Fibroblast of gingiva (primary cell): ENCODE results near the gene SMARCD3.
A peak's percentile ranks its signal among the peaks of the same experiment; 100 is the strongest.

Experiments
- DNase-seq: peaks from one replicate; pipeline ENCODE4 v3.0.0-alpha.2; 2011; ENCODE audit warnings: low read depth

SMARCD3 gene

DNA sequence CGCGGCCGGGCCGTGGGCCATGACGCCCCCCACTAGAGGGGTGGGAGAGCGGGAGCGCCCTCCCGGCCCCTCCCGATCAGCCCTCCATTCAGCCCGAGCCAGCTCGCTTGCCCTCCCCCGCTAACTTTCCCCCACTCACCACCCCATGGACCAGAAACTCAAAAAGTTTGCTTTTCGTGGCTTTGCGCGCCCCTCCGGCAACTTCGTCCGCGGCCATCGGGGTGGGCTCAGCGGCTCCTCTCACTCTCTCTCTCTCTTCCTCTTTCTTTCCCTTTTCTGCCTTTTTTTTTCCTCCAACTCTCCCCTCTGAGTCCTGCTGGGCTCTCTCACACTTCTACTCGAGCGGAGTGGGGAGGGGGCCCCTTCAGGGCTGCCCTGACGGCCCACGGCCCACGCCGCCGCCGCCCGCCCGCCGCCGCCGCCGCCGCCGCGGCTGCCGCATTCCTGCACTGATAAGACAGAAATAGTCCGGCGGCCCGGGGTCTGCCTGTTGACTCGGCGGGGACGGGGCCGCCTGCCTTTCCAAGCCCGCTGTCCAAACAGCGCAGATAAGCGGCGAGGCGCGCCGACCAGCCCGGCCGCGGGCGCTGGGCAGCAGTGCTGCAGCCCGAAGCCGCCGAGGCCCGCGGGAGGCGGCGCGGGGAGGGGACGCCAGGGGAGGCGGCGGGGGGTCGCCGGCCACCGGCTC, at the start of gene SMARCD3:
TSS of gene SMARCD3 (minus strand) at position 349 of the 688 bp plus-strand sequence. CDS start at position 217, 132 bp downstream.
- peak; percentile 50 for DNase-seq

DNA sequence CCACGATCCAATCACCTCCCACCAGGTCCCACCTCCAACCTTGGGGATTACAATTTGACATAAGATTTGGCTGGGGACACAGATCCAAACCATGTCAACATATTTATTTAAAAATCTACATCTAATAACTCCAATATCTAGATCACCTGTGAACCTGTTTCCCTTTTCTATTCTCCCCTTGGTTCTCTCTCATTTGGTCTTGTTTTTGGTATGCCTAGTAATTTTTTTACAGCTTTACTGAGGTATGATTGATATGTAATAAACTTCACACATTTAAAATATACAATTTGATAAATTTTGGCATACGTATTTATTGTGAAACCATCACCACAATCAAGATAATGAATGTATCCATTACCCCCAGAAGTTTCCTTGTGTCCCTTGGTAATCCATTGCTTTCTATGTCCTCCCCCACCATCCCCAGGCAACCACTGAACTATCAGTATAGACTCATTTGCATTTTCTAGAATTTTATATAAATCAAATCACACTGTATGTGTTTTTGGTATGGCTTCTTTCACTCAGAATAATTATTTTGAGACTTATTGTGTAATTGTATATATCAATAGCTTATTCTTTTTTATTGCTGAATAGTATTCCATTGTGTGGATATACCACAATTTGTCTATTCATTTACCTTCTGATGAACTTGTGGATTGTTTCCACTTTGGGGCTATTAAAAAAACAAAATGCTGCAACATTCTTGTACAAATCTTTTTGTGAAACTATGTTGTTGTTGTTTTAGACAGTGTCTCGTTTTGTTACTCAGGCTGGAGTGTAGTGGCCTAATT, 47.9 kb upstream of the SMARCD3 start:
- DNase-seq, result no peak

DNA sequence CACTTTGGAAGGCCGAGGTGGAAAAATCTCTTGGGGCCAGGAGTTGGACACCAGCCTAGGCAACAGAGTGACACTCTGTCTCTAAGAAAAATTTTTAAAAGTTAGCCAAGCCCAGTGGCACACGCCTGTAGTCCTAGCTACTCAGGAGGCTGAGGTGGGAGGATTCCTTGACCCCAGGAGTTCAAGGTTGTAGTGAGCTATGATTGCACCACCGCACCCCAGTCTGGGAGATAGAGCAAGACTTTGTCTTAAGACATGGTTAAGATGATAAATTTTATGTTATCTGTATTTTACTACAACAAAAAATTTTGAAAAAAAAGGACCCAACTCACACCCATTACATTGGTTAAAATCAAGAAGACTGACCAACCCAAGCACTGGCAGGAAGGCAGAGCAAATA, 44.4 kb upstream of the SMARCD3 start:
- no peak for DNase-seq

DNA sequence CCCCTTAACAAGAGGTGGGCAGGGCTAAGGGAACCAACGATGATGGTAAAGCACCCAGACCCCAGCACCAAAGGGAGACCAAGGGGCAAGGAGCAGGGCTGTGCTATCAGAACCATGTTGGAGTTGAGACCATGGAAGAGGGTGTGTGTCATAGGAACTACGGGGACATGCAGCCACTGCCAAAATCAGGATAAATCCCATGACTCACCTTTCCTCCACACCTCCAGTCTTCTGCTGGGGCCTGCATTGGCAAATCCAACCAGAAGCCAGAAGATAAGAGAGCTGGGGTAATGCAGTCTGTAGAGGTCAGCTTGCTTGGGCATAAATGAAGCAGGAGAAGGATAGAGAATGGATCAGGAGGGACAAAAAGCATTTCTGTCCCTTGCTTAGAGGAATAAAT, 42.7 kb upstream of the SMARCD3 start:
- DNase-seq, result no peak

DNA sequence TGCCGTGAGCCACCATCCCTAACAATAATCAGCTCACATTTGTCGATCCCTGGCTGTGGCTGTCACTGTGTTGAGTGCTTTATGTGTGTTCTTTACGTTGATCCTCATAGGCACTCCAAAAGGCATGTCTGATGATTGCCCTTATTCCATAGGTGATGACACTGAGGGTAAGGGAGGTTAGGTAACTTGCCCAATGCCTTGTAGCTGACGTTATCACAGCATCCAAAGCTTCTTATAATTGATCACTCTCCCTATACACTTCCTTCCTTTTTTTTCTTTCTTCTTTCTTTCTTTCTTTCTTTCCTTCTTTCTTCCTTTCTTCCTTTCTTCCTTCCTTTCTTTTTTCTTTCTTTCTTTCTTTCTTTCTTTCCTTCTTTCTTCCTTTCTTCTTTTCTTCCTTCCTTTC, 41.9 kb upstream of the SMARCD3 start:
- no peak for DNase-seq

DNA sequence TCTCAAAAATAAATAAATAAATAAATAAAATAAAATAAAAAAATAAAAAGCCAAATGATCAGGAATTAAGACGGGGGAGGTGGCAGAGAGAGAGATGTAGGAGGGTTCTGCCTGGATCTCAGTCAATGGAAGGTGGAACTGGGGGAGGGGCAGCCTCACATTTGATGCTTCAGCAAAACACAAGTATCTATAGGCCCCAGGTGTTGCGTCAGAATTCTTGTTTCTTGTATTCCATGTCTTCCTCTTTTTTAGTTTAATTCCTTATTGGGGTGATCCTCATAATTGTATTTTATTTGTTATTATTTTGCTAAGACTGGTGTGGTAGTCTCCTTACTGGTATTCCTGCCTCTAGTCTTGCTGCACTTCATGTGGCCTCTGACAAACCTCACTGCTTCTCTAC, 41.4 kb upstream of the SMARCD3 start:
- DNase-seq, result no peak

DNA sequence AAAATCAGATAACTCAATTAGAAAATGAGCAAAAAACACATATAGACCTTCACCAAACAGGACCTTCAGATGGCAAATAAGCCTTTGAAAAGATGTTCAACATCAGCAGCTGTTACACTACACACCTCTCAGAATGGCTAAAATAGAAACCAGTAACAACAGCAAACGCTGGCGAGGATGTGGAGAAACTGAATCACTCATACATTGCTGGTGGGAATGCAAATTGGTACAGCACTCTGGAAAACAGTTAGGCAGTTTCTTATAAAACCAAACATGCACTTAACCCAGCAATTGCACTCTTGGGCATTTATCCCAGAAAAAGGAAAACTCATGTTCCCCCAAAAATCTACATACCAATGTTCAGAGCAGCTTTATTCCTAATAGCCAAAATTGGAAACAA, 37.7 kb upstream of the SMARCD3 start:
- no peak for DNase-seq

DNA sequence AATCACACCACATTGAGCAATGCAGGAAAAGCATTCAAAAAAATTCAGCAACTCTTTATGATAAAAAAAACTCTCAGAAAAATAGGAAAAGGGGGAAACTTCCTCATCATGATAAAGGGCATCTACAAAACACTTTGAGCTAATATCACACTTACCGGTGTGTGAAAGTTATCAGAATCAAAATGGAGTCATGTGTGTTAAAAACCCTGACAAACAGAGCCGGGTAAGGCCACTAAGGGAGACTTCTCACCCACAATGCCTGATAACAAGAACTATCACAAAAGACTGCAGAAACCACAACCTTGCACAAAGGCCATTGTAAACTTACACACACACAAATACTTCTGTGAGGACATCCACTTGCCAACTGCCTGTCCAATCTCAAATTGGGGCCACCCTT, 34.8 kb upstream of the SMARCD3 start:
- DNase-seq, result no peak

DNA sequence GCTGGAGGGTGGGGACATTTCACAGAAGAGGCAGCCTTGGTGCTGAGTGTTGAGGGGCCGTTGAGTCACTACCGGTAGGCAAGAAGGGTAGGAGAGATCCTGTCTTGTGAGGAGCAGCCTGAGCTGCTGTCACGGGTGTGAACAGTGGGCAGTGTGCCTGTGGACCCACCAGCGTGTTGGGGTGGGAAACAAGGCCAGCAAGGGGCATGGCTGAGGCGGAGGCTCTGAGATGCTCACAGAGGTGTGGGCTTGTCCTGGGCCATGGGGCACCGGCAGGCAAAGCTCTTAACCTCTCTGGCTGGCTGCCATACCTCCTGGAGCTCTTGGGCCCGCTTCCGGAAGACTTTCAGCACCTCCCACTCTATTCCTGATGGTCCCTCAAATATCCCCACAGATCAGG, 33.6 kb upstream of the SMARCD3 start:
- DNase-seq, result no peak

DNA sequence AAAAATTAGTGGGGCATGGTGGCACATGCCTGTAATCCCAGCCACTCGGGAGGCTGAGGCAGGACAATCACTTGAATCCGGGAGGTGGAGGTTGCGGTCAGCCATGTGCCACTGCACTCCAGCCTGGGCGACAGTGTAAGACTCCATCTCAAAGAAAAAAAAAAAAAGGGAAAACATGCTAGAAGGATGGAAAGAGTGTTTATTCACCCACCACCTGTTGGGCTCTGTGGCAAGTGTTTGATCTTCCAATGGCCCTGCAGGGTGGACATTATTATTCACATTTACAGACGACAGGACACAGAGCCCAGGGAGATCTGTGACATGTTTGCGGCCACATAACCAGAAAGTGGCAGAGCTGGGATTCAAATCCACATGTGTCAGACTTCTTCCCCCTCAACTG, 33.2 kb upstream of the SMARCD3 start:
- DNase-seq, result no peak

DNA sequence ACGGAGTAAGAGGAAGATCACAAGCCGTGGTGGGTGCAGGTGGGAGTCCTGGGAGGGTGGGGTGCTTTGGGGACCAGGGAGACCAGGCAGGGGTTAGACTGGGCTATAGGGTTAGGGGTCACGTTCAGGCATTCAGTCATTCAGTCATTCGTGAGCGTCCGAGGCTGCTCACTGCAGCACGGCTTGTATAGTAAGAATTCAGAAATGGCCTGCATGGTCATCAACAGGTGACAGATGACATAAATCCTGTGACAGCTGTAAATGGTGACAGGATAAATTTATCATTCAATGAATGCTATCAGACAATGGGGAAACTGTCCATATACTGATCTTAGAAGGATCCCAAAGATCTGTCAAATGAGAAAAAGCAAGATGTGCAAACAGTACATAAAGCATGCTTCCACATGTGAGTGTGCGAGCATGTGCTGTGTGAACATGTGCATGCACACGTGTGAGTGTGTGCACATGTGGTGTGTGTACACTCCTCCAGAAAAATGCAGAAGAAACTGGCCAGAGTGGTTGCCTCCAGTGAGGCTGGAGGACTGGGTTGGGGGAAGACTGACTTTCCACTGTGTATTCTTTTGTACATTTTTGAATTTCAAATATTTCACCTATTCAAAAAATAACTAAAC, 32.0 kb upstream of the SMARCD3 start:
- no peak for DNase-seq

DNA sequence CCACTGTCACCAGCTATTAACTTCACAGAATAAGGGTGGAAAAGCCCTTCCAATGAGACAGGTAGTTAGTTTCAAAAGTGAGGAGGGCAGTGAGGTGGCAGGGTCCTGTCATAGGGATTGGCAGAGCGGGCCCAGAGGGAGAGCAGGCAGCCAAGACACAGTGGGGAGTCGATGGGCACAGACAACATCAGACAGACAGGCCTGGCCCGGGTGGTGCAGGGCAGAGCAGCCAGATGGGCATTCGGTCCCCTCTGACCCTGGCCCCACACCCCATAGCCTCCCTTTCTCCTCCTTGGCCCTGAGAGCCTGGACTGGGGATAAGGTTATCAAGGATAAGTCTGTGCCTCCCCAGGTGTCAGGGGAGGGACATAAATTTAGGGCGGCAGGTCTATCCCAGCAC, 31.4 kb upstream of the SMARCD3 start:
- no peak for DNase-seq

DNA sequence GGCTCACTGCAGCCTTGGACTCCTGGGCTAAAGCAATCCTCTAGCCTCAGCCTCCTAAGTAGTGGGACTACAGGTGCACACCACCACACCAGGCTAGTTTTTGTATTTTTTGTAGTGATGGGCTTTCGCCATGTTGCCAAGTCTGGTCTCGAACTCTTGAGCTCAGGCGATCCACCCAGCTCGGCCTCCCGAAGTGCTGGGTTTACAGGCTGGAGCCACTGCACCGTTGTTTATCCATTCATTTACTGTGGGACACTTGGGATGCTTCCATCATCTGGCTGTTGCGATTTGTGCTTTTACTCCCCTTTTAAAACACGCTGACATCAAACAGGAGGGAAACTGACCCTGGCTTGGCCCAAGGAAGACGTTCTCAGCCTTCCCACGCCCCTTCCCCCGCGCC, 30.5 kb upstream of the SMARCD3 start:
- no peak for DNase-seq

DNA sequence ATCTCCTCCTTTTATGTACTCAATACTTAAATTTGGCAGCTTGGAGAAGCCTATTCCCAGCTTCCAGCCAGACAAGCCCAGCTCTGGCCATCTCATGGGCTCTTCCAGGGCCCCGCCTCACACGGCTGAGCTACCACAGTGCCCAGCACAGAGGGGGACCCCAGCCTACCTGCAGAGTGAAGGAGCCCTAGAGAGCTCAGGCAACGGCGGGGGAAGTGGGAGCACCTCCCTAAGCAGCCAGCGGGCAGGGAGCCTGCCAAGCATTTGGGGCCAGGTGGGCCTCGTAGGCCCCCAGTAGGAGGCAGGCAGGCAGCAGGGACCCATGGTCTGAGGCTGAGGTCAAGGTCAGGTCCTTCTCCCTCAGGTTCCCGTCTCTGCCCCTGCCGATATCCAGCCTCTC, 29.1 kb upstream of the SMARCD3 start:
- no peak for DNase-seq

DNA sequence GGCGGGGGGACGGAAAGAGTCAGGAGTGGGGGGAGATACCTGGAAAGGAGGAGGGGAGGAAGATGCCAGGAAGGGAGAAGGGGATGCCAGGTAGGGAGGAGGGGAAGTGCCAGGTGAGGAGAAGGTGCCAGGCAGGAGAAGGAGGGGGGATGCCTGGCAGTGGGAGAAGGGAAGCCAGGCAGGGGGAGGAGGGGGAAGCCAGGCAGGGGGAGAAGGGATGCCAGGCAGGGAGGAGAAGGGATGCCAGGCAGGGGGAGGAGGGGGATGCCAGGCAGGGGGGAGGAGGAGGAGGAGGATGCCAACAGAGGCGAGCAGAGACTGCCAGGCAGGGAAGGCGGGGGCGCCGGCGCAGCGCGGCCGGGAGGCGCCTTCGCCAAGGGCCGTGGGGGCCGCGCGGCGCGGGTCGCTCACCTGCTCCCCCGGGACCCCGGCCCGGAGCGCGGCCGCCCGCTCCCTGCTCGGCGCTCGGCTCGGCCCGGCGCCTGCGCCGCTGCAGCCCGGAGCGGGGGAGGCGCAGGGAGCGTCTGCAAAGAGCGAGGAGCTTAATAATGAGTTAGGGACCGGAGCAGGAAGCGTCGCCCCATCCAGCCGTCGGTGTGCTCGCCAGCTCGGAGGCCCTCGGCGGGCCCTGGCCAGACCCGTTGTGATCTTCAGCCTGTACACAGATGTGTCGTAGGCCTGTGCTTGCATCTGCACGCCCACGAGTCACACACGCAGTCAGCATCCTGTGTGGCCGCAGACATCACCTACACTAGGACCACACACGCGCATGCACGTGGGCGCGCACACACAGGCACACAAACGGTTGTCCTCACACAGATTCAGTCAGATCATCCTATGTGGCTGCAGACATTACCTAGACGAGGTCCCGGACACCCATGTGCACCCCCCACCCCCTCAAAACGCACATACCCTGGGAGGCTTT, 28.4 kb upstream of the SMARCD3 start:
- DNase-seq, result peak; percentile 76

DNA sequence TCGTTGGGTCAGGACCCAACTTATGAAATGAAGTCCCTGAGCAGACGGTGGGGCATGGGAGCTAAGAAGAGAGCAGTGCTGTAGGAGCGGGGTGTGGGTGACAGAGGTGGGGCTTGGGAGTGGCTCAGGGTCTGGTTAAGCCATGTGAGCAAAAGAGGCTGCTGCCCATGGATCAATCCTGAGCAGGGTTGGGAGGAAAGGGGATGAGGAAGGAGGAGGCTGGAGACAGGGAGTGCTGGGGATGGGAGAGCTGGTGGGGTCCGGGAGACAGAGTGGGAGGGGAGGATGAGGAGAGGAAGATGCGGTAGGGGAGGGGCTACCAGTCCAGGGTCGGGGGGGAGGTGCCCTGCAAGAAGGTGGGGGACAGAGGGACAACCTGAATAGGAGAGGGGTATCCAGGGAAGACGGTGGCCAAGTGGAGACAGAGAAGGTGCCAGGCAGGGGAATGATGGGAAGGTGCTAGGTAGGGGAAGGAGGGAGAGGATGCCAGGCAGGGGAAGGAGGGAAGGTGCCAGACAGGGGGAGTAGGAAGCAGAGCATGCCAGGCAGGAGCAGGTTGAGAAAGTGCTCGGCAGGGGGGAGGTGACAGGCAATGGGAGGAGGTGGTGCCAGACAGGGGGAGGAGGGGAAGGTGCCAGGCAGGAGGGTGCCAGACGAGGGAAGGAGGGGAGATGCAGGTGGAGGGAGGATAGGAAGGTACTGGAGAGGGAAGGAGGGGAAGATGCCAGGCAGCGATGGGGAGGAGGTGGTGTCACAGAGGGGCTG, 27.5 kb upstream of the SMARCD3 start:
- no peak for DNase-seq

DNA sequence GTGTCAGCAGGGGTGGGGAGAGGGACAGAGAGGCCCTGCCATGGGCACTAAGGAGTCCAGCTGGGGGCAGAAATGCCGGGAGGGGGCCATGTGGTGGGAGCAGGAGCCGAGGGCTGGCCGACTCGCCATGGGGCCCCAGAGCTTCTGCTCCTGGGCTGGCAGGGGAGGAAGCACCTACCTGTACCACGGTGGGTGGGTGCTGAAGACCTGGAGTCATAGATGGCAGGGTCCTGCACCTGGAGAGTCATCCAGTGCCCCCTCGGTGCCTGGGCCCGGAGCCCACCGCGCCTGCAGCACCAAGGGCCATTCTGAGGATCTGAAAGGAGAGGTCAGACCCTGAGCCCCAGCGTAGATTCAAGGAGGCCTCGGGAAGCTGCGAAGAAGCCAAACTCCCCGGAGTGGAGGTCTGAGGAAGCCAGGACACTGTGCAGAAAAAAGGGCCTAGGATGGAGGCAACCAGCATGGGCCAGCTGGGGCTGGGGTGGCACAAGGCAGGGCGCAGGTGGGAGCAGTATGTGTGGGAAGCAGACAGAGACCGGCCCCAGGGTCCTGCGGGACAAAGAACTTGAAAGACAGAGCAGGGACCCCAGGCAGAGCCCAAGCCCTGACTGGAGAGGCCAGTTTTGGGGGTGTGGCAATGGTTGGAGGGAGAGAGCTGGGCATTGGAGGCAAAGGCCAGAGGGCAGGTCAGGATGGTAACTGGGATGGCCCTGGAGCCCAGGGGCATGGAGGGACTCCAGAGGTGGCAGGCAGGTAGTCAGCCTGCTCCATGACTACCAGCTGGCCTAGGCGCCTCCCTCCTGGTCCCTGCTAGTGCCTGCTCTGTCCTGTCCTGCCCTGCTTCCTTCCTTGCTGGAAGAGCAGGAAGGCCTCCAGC, 26.7 kb upstream of the SMARCD3 start:
- no peak for DNase-seq

DNA sequence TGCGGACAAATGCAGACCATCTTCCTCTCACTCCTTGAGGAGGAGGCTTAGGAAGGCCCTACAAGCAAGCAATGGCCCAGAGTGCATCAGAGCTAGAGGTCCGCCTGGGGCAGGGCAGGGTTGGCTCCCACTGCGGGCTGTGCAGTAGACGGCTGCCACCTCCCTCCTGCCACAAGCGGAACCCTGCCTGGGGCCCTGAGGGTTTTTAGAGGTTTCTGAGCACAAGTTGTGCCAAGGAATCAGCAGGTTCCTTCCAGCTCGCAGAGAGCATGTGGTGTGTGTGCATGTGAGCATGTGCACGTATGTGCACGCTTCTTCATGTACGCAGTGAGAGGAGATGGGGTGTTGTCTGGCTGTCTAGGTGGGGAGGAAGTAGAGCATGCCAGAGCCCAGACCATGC, 25.9 kb upstream of the SMARCD3 start:
- no peak for DNase-seq

DNA sequence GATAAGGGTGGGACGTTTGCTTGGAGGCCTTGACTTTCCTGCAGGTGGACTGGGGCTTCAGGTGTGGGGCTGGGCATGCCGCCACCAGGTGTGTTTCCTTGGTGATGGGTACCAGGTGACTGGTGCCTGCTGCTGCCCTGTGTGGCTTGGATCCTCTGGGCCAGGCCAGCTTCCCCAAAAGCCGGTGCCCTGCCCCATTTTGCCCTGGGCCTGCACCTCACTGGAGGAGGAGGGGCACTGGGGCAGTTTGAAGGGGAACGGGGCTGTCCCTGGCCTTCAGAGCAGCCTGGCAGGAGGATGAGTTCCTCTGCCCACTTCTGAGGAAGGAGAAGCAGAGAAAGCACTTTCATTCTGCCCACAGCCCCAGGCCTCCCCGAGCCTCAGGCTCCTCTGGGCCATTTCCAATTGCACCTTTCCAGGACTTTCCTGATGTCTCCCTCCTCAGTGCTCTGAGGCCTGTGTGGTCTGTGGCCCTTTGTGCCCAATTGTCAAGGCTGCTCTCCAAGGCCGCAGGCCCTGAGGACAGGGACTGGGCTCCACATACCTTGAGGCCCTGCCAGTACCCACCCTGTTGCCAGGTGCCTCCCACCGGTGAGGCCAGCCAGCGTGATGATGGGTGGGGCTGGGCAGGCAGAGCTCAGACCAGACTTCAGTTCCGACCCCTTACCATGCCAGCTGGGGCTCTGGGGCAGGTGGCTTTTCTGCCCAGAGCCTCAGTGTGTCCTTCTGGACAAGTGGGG, 25.3 kb upstream of the SMARCD3 start:
- no peak for DNase-seq

DNA sequence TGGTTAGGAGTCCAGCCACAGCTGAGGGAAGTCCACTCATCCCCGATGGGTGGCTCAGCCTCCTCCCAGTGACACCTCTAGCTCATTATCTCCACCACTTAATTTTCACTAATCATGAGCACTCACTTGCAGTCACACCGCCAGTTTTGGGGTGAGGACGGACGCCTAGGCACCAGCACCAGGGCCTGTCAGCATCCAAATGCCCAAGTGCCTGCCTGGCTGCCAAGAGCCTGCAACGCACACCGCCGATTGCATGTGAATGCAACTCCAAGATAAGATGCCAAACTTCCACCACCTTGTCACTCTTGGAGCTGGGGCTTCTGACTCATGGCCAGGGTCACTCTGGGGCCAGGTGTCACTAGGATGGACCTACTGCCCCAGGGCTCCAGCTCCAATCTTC, 24.4 kb upstream of the SMARCD3 start:
- DNase-seq, result no peak
